ENCODE measurements around the gene FAXDC2.
A peak's percentile ranks its signal among the peaks of the same experiment; 100 is the strongest.
"Not testable (repeated sequence)": the region's sequence is repeated elsewhere in the genome, so short reads cannot be mapped to it uniquely, and the experiment has no call there.

FAXDC2 gene

GRCh38 chr5:154832804-154833203 is 17.6 kb downstream of the FAXDC2 start:
- H3K9me3 ChIP-seq (ENCODE audit: control insufficient read depth in 5 of 5, low read length in 5 of 5); H3K4me3 ChIP-seq (ENCODE audit: low read depth in 1 of 5, low read length in 5 of 5); H3K9ac ChIP-seq (ENCODE audit: low read length in 5 of 5); H3K27me3 ChIP-seq (ENCODE audit: control insufficient read depth in 5 of 5, insufficient read depth in 4 of 5, low read length in 5 of 5); H3K27ac ChIP-seq (ENCODE audit: low read depth, low read length): not testable (repeated sequence)
- Histone ChIP-seq H3K36me3 (ENCODE audit: control insufficient read depth in 5 of 5, insufficient read depth in 5 of 5, low read length in 5 of 5) (peaks cover 0 to 55% (median 40%) of the 10 kb centered on the region in 5 donors), H3K4me1 (ENCODE audit: control insufficient read depth in 5 of 5, insufficient read depth in 5 of 5, low read length in 5 of 5) (peaks cover 4 to 22% (median 13%) of the 10 kb centered on the region in 5 donors)

- H3K9ac ChIP-seq (ENCODE audit: low read length in 5 of 5): no peak overlapping the region
- peaks cover 0 to 53% (median 44%) of the 10 kb centered on the region in 5 donors for H3K36me3 ChIP-seq (ENCODE audit: control insufficient read depth in 5 of 5, insufficient read depth in 5 of 5, low read length in 5 of 5)
- H3K27ac ChIP-seq (ENCODE audit: low read depth, low read length): no peak overlapping the region
- H3K27me3 ChIP-seq (ENCODE audit: control insufficient read depth in 5 of 5, insufficient read depth in 4 of 5, low read length in 5 of 5): no peaks in the 10 kb centered on the region
- H3K4me3 ChIP-seq (ENCODE audit: low read depth in 1 of 5, low read length in 5 of 5): no peak overlapping the region
- H3K4me1 ChIP-seq (ENCODE audit: control insufficient read depth in 5 of 5, insufficient read depth in 5 of 5, low read length in 5 of 5): peaks cover 4 to 14% (median 9%) of the 10 kb centered on the region in 5 donors
- no peaks in the 10 kb centered on the region for H3K9me3 ChIP-seq (ENCODE audit: control insufficient read depth in 5 of 5, low read length in 5 of 5)
Observed at GRCh38 chr5:154831451-154831850, 19.0 kb downstream of the FAXDC2 start.

- peaks cover 0 to 9% (median 8%) of the 10 kb centered on the region in 5 donors for H3K4me1 ChIP-seq (ENCODE audit: control insufficient read depth in 5 of 5, insufficient read depth in 5 of 5, low read length in 5 of 5)
- peaks cover 3 to 56% (median 48%) of the 10 kb centered on the region in 5 donors for H3K36me3 ChIP-seq (ENCODE audit: control insufficient read depth in 5 of 5, insufficient read depth in 5 of 5, low read length in 5 of 5)
- no peak overlapping the region for H3K9ac ChIP-seq (ENCODE audit: low read length in 5 of 5)
- H3K27ac ChIP-seq (ENCODE audit: low read depth, low read length): no peak overlapping the region
- no peaks in the 10 kb centered on the region for H3K9me3 ChIP-seq (ENCODE audit: control insufficient read depth in 5 of 5, low read length in 5 of 5)
- H3K4me3 ChIP-seq (ENCODE audit: low read depth in 1 of 5, low read length in 5 of 5): no peak overlapping the region
- H3K27me3 ChIP-seq (ENCODE audit: control insufficient read depth in 5 of 5, insufficient read depth in 4 of 5, low read length in 5 of 5): no peaks in the 10 kb centered on the region
Observed at GRCh38 chr5:154830596-154830995, 19.8 kb downstream of the FAXDC2 start.

GRCh38 chr5:154830219-154830595 is 20.2 kb downstream of the FAXDC2 start:
- Histone ChIP-seq H3K36me3 (ENCODE audit: control insufficient read depth in 5 of 5, insufficient read depth in 5 of 5, low read length in 5 of 5) (peaks cover 4 to 56% (median 48%) of the 10 kb centered on the region in 5 donors), H3K4me3 (ENCODE audit: low read depth in 1 of 5, low read length in 5 of 5) (no peak overlapping the region), H3K4me1 (ENCODE audit: control insufficient read depth in 5 of 5, insufficient read depth in 5 of 5, low read length in 5 of 5) (peaks cover 0 to 9% (median 8%) of the 10 kb centered on the region in 5 donors), H3K9ac (ENCODE audit: low read length in 5 of 5) (no peak overlapping the region), H3K9me3 (ENCODE audit: control insufficient read depth in 5 of 5, low read length in 5 of 5) (no peaks in the 10 kb centered on the region), H3K27me3 (ENCODE audit: control insufficient read depth in 5 of 5, insufficient read depth in 4 of 5, low read length in 5 of 5) (no peaks in the 10 kb centered on the region), H3K27ac (ENCODE audit: low read depth, low read length) (no peak overlapping the region)

GRCh38 chr5:154829589-154830218 is 20.7 kb downstream of the FAXDC2 start:
- H3K4me1 ChIP-seq (ENCODE audit: control insufficient read depth in 5 of 5, insufficient read depth in 5 of 5, low read length in 5 of 5): peaks cover 0 to 5% (median 4%) of the 10 kb centered on the region in 5 donors
- peaks cover 4 to 58% (median 47%) of the 10 kb centered on the region in 5 donors for H3K36me3 ChIP-seq (ENCODE audit: control insufficient read depth in 5 of 5, insufficient read depth in 5 of 5, low read length in 5 of 5)
- H3K9me3 ChIP-seq (ENCODE audit: control insufficient read depth in 5 of 5, low read length in 5 of 5): no peaks in the 10 kb centered on the region
- H3K27me3 ChIP-seq (ENCODE audit: control insufficient read depth in 5 of 5, insufficient read depth in 4 of 5, low read length in 5 of 5): no peaks in the 10 kb centered on the region
- no peak overlapping the region for H3K4me3 ChIP-seq (ENCODE audit: low read depth in 1 of 5, low read length in 5 of 5)
- no peak overlapping the region for H3K27ac ChIP-seq (ENCODE audit: low read depth, low read length)
- H3K9ac ChIP-seq (ENCODE audit: low read length in 5 of 5): no peak overlapping the region

- peaks cover 4 to 62% (median 48%) of the 10 kb centered on the region in 5 donors for H3K36me3 ChIP-seq (ENCODE audit: control insufficient read depth in 5 of 5, insufficient read depth in 5 of 5, low read length in 5 of 5)
- peaks cover 0 to 3% (median 0%) of the 10 kb centered on the region in 5 donors for H3K4me1 ChIP-seq (ENCODE audit: control insufficient read depth in 5 of 5, insufficient read depth in 5 of 5, low read length in 5 of 5)
- no peak overlapping the region for H3K27ac ChIP-seq (ENCODE audit: low read depth, low read length)
- no peak overlapping the region for H3K4me3 ChIP-seq (ENCODE audit: low read depth in 1 of 5, low read length in 5 of 5)
- no peak overlapping the region for H3K9ac ChIP-seq (ENCODE audit: low read length in 5 of 5)
- no peaks in the 10 kb centered on the region for H3K9me3 ChIP-seq (ENCODE audit: control insufficient read depth in 5 of 5, low read length in 5 of 5)
- H3K27me3 ChIP-seq (ENCODE audit: control insufficient read depth in 5 of 5, insufficient read depth in 4 of 5, low read length in 5 of 5): no peaks in the 10 kb centered on the region
Observed at GRCh38 chr5:154829181-154829588, 21.2 kb downstream of the FAXDC2 start.

GRCh38 chr5:154824070-154824469 is 26.3 kb downstream of the FAXDC2 start:
- Histone ChIP-seq H3K4me3 (ENCODE audit: low read depth in 1 of 5, low read length in 5 of 5) (no peak overlapping the region), H3K27me3 (ENCODE audit: control insufficient read depth in 5 of 5, insufficient read depth in 4 of 5, low read length in 5 of 5) (no peaks in the 10 kb centered on the region), H3K9me3 (ENCODE audit: control insufficient read depth in 5 of 5, low read length in 5 of 5) (no peaks in the 10 kb centered on the region), H3K36me3 (ENCODE audit: control insufficient read depth in 5 of 5, insufficient read depth in 5 of 5, low read length in 5 of 5) (peaks cover 10 to 82% (median 67%) of the 10 kb centered on the region in 5 donors), H3K4me1 (ENCODE audit: control insufficient read depth in 5 of 5, insufficient read depth in 5 of 5, low read length in 5 of 5) (peaks cover 0 to 10% (median 0%) of the 10 kb centered on the region in 5 donors), H3K9ac (ENCODE audit: low read length in 5 of 5) (no peak overlapping the region), H3K27ac (ENCODE audit: low read depth, low read length) (no peak overlapping the region)

- Histone ChIP-seq H3K9me3 (ENCODE audit: control insufficient read depth in 5 of 5, low read length in 5 of 5) (no peaks in the 10 kb centered on the region), H3K4me1 (ENCODE audit: control insufficient read depth in 5 of 5, insufficient read depth in 5 of 5, low read length in 5 of 5) (peaks cover 0 to 10% (median 0%) of the 10 kb centered on the region in 5 donors), H3K36me3 (ENCODE audit: control insufficient read depth in 5 of 5, insufficient read depth in 5 of 5, low read length in 5 of 5) (peaks cover 10 to 84% (median 66%) of the 10 kb centered on the region in 5 donors), H3K4me3 (ENCODE audit: low read depth in 1 of 5, low read length in 5 of 5) (no peak overlapping the region), H3K27ac (ENCODE audit: low read depth, low read length) (no peak overlapping the region), H3K27me3 (ENCODE audit: control insufficient read depth in 5 of 5, insufficient read depth in 4 of 5, low read length in 5 of 5) (no peaks in the 10 kb centered on the region), H3K9ac (ENCODE audit: low read length in 5 of 5) (no peak overlapping the region)
Observed at GRCh38 chr5:154823605-154824004, 26.8 kb downstream of the FAXDC2 start.

- not testable (repeated sequence) for H3K27ac ChIP-seq (ENCODE audit: low read depth, low read length); H3K4me1 ChIP-seq (ENCODE audit: control insufficient read depth in 5 of 5, insufficient read depth in 5 of 5, low read length in 5 of 5); H3K9me3 ChIP-seq (ENCODE audit: control insufficient read depth in 5 of 5, low read length in 5 of 5); H3K9ac ChIP-seq (ENCODE audit: low read length in 5 of 5); H3K4me3 ChIP-seq (ENCODE audit: low read depth in 1 of 5, low read length in 5 of 5); H3K27me3 ChIP-seq (ENCODE audit: control insufficient read depth in 5 of 5, insufficient read depth in 4 of 5, low read length in 5 of 5)
- H3K36me3 ChIP-seq (ENCODE audit: control insufficient read depth in 5 of 5, insufficient read depth in 5 of 5, low read length in 5 of 5): peaks cover 12 to 84% (median 64%) of the 10 kb centered on the region in 5 donors
Observed at GRCh38 chr5:154822896-154823295, 27.5 kb downstream of the FAXDC2 start.

- no peaks in the 10 kb centered on the region for H3K9me3 ChIP-seq (ENCODE audit: control insufficient read depth in 5 of 5, low read length in 5 of 5)
- H3K4me3 ChIP-seq (ENCODE audit: low read depth in 1 of 5, low read length in 5 of 5): no peak overlapping the region
- peaks cover 8 to 97% (median 74%) of the 10 kb centered on the region in 5 donors for H3K36me3 ChIP-seq (ENCODE audit: control insufficient read depth in 5 of 5, insufficient read depth in 5 of 5, low read length in 5 of 5)
- H3K9ac ChIP-seq (ENCODE audit: low read length in 5 of 5): peak overlapping the region in 1 of 5 donors; percentile 1
- H3K27ac ChIP-seq (ENCODE audit: low read depth, low read length): no peak overlapping the region
- no peaks in the 10 kb centered on the region for H3K27me3 ChIP-seq (ENCODE audit: control insufficient read depth in 5 of 5, insufficient read depth in 4 of 5, low read length in 5 of 5)
- peaks cover 0 to 11% (median 6%) of the 10 kb centered on the region in 5 donors for H3K4me1 ChIP-seq (ENCODE audit: control insufficient read depth in 5 of 5, insufficient read depth in 5 of 5, low read length in 5 of 5)
Observed at GRCh38 chr5:154820383-154820782, 30.0 kb downstream of the FAXDC2 start.

Measured in subcutaneous abdominal adipose tissue (tissue), 5 donors.